Anterior cingulate cortex (tissue), 58 donors: ENCODE data around the gene GRID2.
"Not testable (repeated sequence)": the region's sequence is repeated elsewhere in the genome, so short reads cannot be mapped to it uniquely, and the experiment has no call there.

Experiments used
- DNase-seq, 58 donors: peaks; one replicate each; lab custom pipeline; 2025; lab: John Stamatoyannopoulos, UW

GRID2 gene

GRCh38 chr4:93578942-93579341 lies 1275.2 kb downstream of the GRID2 start:
- DNase-seq, result no peak

GRCh38 chr4:93605163-93605562 lies 1301.4 kb downstream of the GRID2 start:
- DNase-seq, result no peak

- peak in 6 of 58 donors; percentile 0 to 13 (median 4) for DNase-seq
These were observed 1313.8 kb downstream of the GRID2 start for GRCh38 chr4:93617606-93618005.

GRCh38 chr4:93633721-93634120 lies 1330.0 kb downstream of the GRID2 start:
- no peak for DNase-seq

- no peak for DNase-seq
These were observed 1332.2 kb downstream of the GRID2 start for GRCh38 chr4:93635943-93636342.

- DNase-seq, result no peak
These were observed 1341.4 kb downstream of the GRID2 start for GRCh38 chr4:93645120-93645519.

GRCh38 chr4:93646233-93646930 lies 1342.6 kb downstream of the GRID2 start:
- no peak for DNase-seq

- no peak for DNase-seq
These were observed 1344.5 kb downstream of the GRID2 start for GRCh38 chr4:93648258-93648657.

GRCh38 chr4:93649828-93650227 lies 1346.1 kb downstream of the GRID2 start:
- no peak for DNase-seq

- no peak for DNase-seq
These were observed 1350.4 kb downstream of the GRID2 start for GRCh38 chr4:93654211-93654610.

GRCh38 chr4:93657527-93657926 lies 1353.8 kb downstream of the GRID2 start:
- DNase-seq, result peak in 1 of 58 donors; percentile 3

- no peak for DNase-seq
These were observed 1354.7 kb downstream of the GRID2 start for GRCh38 chr4:93658443-93658842.

- DNase-seq, result no peak
These were observed 1355.9 kb downstream of the GRID2 start for GRCh38 chr4:93659629-93660028.

GRCh38 chr4:93660036-93660435 lies 1356.3 kb downstream of the GRID2 start:
- no peak for DNase-seq

GRCh38 chr4:93670434-93670833 lies 1366.7 kb downstream of the GRID2 start:
- DNase-seq, result no peak

- DNase-seq, result no peak
These were observed 1367.3 kb downstream of the GRID2 start for GRCh38 chr4:93671093-93671492.

- DNase-seq, result not testable (repeated sequence)
These were observed 1373.2 kb downstream of the GRID2 start for GRCh38 chr4:93676937-93677336.

- DNase-seq, result no peak
These were observed 1380.8 kb downstream of the GRID2 start for GRCh38 chr4:93684571-93684970.

GRCh38 chr4:93687304-93687703 lies 1383.5 kb downstream of the GRID2 start:
- DNase-seq, result no peak

- DNase-seq, result no peak
These were observed 1385.2 kb downstream of the GRID2 start for GRCh38 chr4:93688978-93689377.

- DNase-seq, result no peak
These were observed 1389.4 kb downstream of the GRID2 start for GRCh38 chr4:93693141-93693540.

GRCh38 chr4:93698686-93699085 lies 1394.9 kb downstream of the GRID2 start:
- no peak for DNase-seq

GRCh38 chr4:93700571-93700970 lies 1396.8 kb downstream of the GRID2 start:
- DNase-seq, result no peak
